GM12878 (cell line): ENCODE data around the gene RAE1.

Source experiments
- POLR2A ChIP-seq: IDR thresholded peaks from 2 replicates; pipeline ENCODE4 v1.6.1; 2011; ENCODE audit warnings: low read depth, mild to moderate bottlenecking, low read length
- POU2F2 ChIP-seq: IDR thresholded peaks from 3 replicates; pipeline ENCODE4 v1.6.1; 2011; ENCODE audit warnings: low read depth, mild to moderate bottlenecking, low read length, borderline replicate concordance
- RELA ChIP-seq: fragments of 450-650 bp; IDR thresholded peaks from 2 replicates; pipeline ENCODE4 v1.8.0; 2014; ENCODE audit warnings: borderline replicate concordance; ENCODE audit not compliant: partially characterized antibody

DNA sequence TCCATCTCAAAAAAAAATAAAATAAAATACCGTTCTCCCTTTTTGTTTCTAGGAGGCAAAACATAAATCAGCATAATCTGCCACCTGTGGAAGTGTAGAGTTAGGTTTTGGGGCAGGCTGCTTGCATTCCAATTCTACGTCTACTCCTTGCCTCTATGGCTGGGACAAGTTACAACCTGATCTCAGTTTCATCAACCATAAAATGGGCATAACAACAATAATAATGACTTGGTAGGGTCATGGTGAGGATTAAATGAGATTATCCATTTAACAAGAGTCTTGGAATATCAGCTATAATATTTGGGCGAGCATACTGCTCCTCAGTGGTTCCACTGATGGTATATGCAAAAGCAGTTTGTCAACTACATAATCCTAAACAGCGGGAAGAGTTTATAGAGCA, 3.7 kb upstream of the RAE1 start:
- TF ChIP-seq POU2F2 (no peak), POLR2A (no peak), RELA (no peak)
